NCI-H187 treated with DMSO at 0.1 percent for 48 hours (cell line): ENCODE data around the gene FAM13A.

Experiments used
- DNase-seq: peaks from one replicate; lab custom pipeline; 2025; lab: John Stamatoyannopoulos, UW

FAM13A gene

DNA sequence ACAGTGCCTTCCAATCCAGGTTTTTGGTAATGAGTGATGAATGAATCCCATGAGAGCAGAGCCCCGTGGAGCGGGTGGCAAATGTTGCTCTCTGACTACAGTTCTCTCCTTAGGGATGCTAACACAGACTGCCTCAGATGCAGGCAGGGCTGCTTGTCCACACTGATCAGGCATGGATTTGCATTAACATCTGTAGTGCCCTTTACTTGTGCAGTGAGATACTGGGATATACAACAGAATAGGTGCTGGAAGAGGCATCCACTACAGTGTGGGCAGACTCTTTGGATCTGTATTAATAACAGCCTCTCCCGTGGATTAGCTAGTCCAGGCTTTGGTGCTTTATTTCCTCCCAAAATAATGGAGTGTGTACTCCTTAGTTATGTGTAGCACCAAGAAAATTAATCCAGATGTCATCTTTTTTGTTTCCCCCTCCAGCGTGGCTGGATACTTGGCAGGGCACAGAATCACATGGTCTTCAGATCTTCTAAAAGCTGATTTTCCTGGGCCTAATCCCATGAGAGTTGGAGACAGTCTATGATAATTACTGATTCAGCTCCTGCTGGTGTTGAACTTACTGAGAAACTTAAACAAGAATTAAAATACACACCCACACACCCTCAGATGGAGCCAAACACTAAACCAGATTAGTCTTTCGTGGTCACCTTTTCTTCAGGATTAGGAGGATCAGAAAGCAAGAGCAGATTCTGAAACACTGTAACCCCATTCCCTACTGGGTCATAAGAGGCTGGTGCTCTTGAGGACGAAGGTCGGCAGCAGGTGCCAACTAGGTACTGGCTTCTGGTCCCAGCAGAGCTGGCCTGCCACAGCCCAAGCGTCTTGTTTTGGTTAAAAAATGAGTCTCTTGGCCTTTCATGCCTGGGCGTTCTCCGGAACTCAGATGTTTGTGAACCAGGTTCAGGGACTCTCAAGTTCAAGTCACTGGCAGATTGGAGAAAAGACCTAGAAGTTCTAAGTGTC lies 336.2 kb downstream of the FAM13A start:
- DNase-seq, result no peak

GRCh38 chr4:88719381-88719780 lies 337.6 kb downstream of the FAM13A start:
- DNase-seq, result no peak

DNA sequence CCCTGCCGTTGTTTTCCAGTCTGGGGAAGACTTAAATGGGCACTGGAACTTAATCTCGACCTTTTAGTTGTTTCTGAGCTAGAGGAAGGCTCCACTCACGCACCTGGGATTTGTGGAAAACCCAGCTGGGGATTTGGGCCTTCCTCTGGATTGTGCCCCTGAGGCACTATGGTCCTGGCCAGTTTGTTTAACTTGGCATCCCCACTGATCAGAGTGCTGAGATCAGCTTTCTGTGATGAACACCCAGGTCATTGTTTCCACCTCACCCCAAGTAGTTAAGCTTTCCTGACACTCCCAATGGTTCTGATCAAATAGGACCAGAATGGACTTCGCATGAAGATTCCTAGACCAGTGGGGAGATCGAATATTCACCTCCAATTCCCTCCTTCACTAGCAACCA lies 338.9 kb downstream of the FAM13A start:
- DNase-seq, result no peak

DNA sequence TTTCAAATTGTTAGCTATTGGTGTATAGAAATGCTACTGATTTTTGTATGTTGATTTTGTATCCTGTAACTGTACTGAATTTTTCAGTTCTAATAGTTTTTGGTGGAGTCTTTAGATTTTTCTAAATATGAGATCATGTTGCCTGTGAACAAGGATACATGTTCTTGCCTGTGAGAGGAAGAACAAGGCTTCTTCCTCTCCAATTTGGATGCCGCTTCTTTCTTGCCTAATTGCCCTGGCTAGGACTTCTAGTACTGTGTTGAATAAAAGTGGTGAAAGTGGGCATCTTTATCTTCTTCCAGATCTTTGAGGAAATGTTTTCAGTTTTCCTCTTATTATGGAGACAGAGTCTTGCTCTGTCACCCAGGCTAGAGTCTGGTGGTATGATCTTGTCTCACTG lies 343.2 kb downstream of the FAM13A start:
- no peak for DNase-seq

DNA sequence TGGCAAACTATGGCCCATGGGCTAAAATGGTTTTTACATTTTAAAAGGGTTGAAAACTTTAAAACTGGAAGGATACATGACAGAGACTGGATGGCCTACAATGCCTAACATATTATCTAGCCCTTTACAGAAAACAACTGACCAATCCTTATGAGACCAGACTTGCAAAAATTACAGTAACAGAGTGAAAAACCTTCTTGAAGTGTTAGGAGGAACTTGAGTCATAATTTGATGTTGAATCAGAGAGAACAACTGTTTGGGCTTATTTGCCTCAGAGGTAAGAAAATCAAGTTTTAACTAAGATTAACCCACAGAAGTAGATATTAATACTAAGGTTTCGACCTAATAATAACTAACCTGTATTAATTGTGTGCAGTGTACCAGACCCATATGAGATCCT lies 347.0 kb downstream of the FAM13A start:
- DNase-seq, result no peak

GRCh38 chr4:88706574-88706973 lies 350.4 kb downstream of the FAM13A start:
- no peak for DNase-seq

- no peak for DNase-seq
These were observed 351.0 kb downstream of the FAM13A start for GRCh38 chr4:88705805-88706492.

- no peak for DNase-seq
These were observed 351.8 kb downstream of the FAM13A start for GRCh38 chr4:88705223-88705622.

DNA sequence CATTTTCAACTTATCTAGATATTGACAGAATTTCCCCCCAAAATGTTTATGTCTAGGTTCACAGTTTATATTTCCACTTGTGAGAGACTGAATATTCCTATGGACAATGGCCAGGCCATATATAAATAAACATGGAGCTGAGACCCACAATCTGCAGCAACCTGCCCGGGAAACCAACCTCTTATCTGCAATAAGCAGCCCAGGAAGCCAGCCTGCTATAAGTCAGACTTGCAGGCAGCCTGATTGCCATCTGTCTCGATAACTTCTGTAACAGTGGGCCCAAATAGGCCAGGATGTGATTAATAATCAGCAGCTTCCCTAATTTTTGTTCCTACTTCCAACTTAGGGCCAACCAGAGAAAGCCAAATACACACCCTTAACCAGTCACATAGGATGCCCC lies 354.2 kb downstream of the FAM13A start:
- DNase-seq, result no peak

DNA sequence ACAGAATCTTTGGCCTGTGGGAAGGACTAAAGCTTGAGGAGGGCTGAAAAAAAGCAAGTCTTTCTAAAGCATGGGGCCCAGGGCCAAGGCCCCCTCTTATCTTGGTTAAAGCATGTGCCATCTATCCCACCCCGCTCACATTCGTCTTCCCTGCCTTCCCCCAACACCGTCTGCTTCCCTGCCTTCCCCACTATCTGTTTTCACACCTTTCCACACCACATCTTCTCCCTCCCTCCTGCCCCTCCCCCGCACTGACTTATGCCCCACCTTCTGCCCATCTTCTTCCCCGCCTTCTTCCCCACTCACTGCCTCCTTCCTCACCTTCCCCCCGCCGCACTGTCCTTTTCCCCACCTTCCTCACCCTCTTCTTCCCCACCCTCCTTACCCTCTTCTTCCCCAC lies 358.5 kb downstream of the FAM13A start:
- DNase-seq, result no peak

DNA sequence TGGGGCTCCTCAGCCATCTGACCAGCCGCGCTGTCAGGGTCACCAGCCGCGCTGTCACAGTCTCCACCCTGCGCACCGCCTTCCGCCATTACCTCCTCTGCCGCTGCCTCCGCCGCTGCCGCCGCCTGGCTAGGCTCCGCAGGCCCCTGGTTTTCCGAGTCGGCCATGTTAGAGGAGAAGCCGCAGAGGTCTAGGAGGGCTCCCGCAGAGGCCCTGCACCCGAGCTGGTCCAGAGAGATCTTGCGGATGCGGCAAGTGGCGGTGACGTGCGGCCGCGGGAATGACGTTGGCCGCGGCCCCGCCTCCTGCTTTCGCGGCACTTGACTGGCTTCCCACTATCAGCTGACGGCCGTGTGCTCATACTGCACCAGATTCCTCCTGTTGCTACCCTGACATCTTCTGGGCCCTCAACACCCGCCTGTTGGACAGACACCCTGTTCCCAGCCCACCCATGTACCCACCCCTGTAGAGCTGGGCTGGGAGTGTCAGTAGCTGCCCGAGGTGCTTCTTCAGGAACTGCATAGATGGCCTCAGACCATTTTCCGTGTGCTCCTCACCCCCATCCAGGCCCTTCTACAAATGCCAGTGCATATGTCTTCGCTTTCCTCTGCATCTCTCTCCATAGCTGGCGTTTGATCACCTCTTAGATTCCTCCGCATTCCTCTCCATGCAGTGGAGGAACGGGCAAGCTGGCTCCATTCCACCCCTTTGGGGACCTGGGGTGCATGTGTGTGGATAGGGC lies 359.2 kb downstream of the FAM13A start, which contains the start of gene NAP1L5:
Gene NAP1L5 (minus strand): TSS at position 242 of the 742 bp plus-strand sequence. CDS start 75 bp downstream, at position 167.
- no peak for DNase-seq

DNA sequence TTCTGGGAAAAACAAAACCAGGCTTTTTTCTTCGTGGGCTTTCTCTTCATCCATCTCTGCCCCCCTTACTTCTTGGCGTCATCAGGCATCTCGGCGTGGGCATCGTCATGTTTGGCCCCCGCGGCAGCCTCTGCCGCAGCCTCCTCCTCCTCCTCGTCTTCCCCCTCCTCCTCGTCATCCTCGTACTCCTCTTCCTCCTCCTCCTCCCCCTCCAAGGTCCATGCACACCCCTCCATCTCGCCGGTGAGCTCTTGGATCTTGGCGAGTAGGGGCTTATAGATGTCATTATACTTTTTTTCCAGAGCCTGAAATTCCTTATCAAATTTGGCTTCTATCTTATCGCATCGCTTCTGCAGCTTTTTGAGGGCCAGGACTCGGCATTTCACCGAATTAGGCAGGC lies 359.8 kb downstream of the FAM13A start:
- no peak for DNase-seq

DNA sequence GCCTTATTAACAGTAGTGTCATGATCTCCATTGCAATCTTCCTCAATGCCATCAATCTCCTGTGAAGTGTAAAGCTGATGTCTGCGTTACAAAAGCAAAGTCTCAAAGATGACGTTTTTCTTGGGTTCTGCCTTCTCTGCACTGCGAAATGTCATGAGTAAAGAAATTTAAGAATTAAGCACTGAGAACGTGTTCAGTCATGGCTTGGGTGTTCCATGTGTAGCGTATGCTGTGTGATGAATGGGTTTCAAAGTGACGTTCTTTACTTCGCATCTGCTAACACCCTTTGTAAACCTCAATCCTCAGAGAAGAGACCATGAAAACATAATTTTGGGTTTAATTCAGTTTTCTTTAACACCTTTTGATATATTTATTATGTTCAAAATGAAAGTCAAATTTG lies 360.4 kb downstream of the FAM13A start:
- DNase-seq, result no peak

DNA sequence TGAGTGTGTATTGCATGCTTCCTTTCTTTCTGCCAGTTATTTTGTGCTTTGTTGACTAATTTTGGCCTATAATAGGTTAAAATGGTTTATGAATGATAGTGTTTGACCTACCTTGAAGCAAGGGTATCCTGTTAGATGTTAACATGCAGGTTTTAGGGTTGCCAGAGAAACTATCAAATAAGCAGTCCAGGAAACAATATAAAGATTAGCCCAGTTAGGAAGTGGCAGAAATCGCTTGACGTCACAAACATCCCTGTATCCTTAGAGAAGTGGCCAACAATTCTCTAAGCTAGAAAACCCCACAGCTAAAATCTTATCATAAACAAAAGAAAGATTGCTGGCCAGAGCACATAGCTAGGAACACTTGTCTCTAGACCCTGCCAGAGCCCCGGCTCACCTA lies 363.2 kb downstream of the FAM13A start:
- DNase-seq, result no peak

- no peak for DNase-seq
These were observed 366.6 kb downstream of the FAM13A start for GRCh38 chr4:88690355-88690754.

GRCh38 chr4:88681209-88681608 lies 375.8 kb downstream of the FAM13A start:
- no peak for DNase-seq
